Uterus (tissue), 2 donors: ENCODE data around the gene MAZ.

Experiments
- CTCF ChIP-seq, 4 experiments: fragments of 200-600 bp in 2 of 4; fragments of 450-650 bp in 2 of 4; sonication (generic) in 2 of 4; IDR thresholded peaks; one replicate each; pipeline ENCODE4 v1.5.1; 2016 to 2019; ENCODE audit warnings: antibody characterized with exemption in 4 of 4, mild to moderate bottlenecking in 2 of 4, moderate library complexity in 1 of 4
- POLR2A ChIP-seq, 2 donors: fragments of 450-650 bp; IDR thresholded peaks; one replicate each; pipeline ENCODE4 v1.6.1; 2016; ENCODE audit warnings: antibody characterized with exemption in 2 of 2, mild to moderate bottlenecking in 1 of 2, moderate library complexity in 1 of 2

- TF ChIP-seq POLR2A (IDR thresholded peaks at IDR 0.05) (no peak), CTCF (IDR thresholded peaks at IDR 0.05) (no peak)
Observed at GRCh38 chr16:29767062-29767461, 39.3 kb upstream of the MAZ start.
